ENCODE data around the gene CDK10. TPM values are rescaled to one million over a fixed set of nuclear protein-coding genes. Genes with fewer than 3 reads are reported as not detected.
A peak's percentile ranks its signal among the peaks of the same experiment; 100 is the strongest.

The CDK10 gene
- total and polyA plus RNA-seq, 9 of the 15 experiments (the other 6 are each of a cell fraction or from before 2014, with no cell fraction given), result 2.0 to 85.1 (median 40.1) TPM

- peak; percentile 93 to 96 (median 94) for DNase-seq (ENCODE audit: extremely low read depth in 1 of 4, low spot score in 3 of 4)
- Histone ChIP-seq H3K79me2 (ENCODE audit: control insufficient read depth, insufficient read depth, low read length) (peaks cover 69% of the 10 kb centered on the region), H2AFZ (ENCODE audit: low read depth, low read length) (peak within 1 kb of the TSS; percentile 81), H3K9ac (ENCODE audit: insufficient read depth in 1 of 2, low read depth in 2 of 2, low read length in 2 of 2) (peak within 1 kb of the TSS; percentile 86 to 99), H4K20me1 (replicated peaks; ENCODE audit: control insufficient read depth, insufficient read depth, low read length) (peaks cover 4% of the 10 kb centered on the region; the same call in 1 of the 2 replicates), H3K4me3 (peak within 1 kb of the TSS; percentile 70), H3K4me2 (ENCODE audit: insufficient read depth, low read length) (peak within 1 kb of the TSS; percentile 87), H3K4me1 (replicated peaks in 1 of 2; ENCODE audit: control insufficient read depth in 2 of 2, insufficient read depth in 2 of 2, low read length in 2 of 2) (peaks cover 4 to 49% of the 10 kb centered on the region in 2 experiments; a peak in 3 of 5 replicates), H3K27ac (ENCODE audit: extremely low read depth, low read depth, low read length) (peak within 1 kb of the TSS; percentile 82), H3K9me1 (ENCODE audit: control insufficient read depth, insufficient read depth, low read length) (peaks cover 7% of the 10 kb centered on the region), H3K9me3 (replicated peaks; ENCODE audit: control insufficient read depth, insufficient read depth, low read depth, low read length) (no peaks in the 10 kb centered on the region; the same call in 1 of the 2 replicates), H3K27me3 (ENCODE audit: control insufficient read depth in 2 of 2, insufficient read depth in 2 of 2, low read length in 2 of 2) (no peaks in the 10 kb centered on the region), H3K36me3 (ENCODE audit: control insufficient read depth, insufficient read depth, low read length) (peaks cover 43% of the 10 kb centered on the region)
- intact Hi-C loops (cut with micrococcal nuclease), result no loop called here
- in situ Hi-C loops (cut with MboI), result no loop called here
- peak; percentile 78 for FAIRE-seq
- peak; percentile 97 for ATAC-seq
- under 1% methylated on average over 52 of the region's 99 CpGs for WGBS (ENCODE audit: insufficient coverage, low coverage, missing lambda C conversion rate)
- POLR2A ChIA-PET, result interaction anchor here (0.5 to 1.8 kb wide), 8 partner anchors 9 to 884 kb away, joined by 3 to 6 read pairs (median 3); no protein-coding TSS in a partner anchor
- CTCF ChIA-PET (ENCODE audit: low intra/inter-chr PET ratio), result interaction anchor here (0.7 kb wide), 1 partner anchor 750 kb away, joined by 3 read pairs; no protein-coding TSS in a partner anchor
- BruUV-seq (replicated peaks), result no TSS peak
- TF ChIP-seq ELF2 (CRISPR knock-in tag; IDR thresholded peaks at IDR 0.05) (peak; percentile 97), E2F4 (CRISPR knock-in tag; IDR thresholded peaks at IDR 0.05; ENCODE audit: low read depth) (peak; percentile 76; the same call in 1 of the 2 replicates), GMEB1 (CRISPR knock-in tag; IDR thresholded peaks at IDR 0.05) (peak; percentile 59; the same call in 1 of the 2 replicates), ZNF239 (CRISPR knock-in tag; IDR thresholded peaks at IDR 0.05) (no peak), LEF1 (IDR thresholded peaks at IDR 0.05) (no peak), NR2C2 (CRISPR knock-in tag; IDR thresholded peaks at IDR 0.05) (peak; percentile 89), NR2C2 (tag; IDR thresholded peaks at IDR 0.05) (peak; percentile 95)
- TF ChIP-seq, protein P1, sequence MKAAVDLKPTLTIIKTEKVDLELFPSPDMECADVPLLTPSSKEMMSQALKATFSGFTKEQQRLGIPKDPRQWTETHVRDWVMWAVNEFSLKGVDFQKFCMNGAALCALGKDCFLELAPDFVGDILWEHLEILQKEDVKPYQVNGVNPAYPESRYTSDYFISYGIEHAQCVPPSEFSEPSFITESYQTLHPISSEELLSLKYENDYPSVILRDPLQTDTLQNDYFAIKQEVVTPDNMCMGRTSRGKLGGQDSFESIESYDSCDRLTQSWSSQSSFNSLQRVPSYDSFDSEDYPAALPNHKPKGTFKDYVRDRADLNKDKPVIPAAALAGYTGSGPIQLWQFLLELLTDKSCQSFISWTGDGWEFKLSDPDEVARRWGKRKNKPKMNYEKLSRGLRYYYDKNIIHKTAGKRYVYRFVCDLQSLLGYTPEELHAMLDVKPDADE (conservative IDR thresholded peaks at IDR 0.05; ENCODE audit: control insufficient read depth, low read depth, low read length), result peak; percentile 79
Observed at GRCh38 chr16:89657442-89658220, 28.9 kb upstream of the CDK10 start, which contains the start of the genes CHMP1A and SPATA33. Gene CHMP1A, minus strand, starts transcription at chr16:89657708. Its CDS starts 120 bp downstream, at chr16:89657588. Gene SPATA33, plus strand, starts transcription at chr16:89657836. Its CDS starts 76 bp downstream, at chr16:89657912.
